ENCODE results near the gene RANBP9. TPM values are rescaled to one million over a fixed set of nuclear protein-coding genes. Genes with fewer than 3 reads are reported as not detected.

RANBP9 gene
- total RNA-seq, 1 experiment from 2014 or later, result 44.5 TPM

GRCh38 chr6:13696226-13696625 lies 15.4 kb downstream of the RANBP9 start:
- H3K36me3 ChIP-seq (ENCODE audit: control insufficient read depth, insufficient read depth, low read length), result no peaks in the 10 kb centered on the region
- no TSS peak for BruUV-seq (replicated peaks)
- POLR2A ChIA-PET, result no interaction called here
- intact Hi-C loops (cut with micrococcal nuclease; ENCODE audit: unreplicated experiment) (no loop called here), in situ Hi-C loops (cut with HindIII; ENCODE audit: low pct_unique_long_range_greater_than_20kb, low sequenced_read_pairs) (no loop called here)
- no peak overlapping the region for H3K4me3 ChIP-seq (ENCODE audit: low read depth in 2 of 2, low read length in 2 of 2)
- TF ChIP-seq, protein P1, sequence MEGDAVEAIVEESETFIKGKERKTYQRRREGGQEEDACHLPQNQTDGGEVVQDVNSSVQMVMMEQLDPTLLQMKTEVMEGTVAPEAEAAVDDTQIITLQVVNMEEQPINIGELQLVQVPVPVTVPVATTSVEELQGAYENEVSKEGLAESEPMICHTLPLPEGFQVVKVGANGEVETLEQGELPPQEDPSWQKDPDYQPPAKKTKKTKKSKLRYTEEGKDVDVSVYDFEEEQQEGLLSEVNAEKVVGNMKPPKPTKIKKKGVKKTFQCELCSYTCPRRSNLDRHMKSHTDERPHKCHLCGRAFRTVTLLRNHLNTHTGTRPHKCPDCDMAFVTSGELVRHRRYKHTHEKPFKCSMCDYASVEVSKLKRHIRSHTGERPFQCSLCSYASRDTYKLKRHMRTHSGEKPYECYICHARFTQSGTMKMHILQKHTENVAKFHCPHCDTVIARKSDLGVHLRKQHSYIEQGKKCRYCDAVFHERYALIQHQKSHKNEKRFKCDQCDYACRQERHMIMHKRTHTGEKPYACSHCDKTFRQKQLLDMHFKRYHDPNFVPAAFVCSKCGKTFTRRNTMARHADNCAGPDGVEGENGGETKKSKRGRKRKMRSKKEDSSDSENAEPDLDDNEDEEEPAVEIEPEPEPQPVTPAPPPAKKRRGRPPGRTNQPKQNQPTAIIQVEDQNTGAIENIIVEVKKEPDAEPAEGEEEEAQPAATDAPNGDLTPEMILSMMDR (IDR thresholded peaks at IDR 0.05), result no peak
- TF ChIP-seq POLR2AphosphoS5 (IDR thresholded peaks at IDR 0.05; ENCODE audit: low read depth, low read length) (no peak), TCF7L2 (IDR thresholded peaks at IDR 0.05; ENCODE audit: low read depth, low read length) (no peak), SIN3A (IDR thresholded peaks at IDR 0.05; ENCODE audit: borderline replicate concordance, insufficient read depth, low read depth, low read length) (no peak)
- TF ChIP-seq, protein P2, sequence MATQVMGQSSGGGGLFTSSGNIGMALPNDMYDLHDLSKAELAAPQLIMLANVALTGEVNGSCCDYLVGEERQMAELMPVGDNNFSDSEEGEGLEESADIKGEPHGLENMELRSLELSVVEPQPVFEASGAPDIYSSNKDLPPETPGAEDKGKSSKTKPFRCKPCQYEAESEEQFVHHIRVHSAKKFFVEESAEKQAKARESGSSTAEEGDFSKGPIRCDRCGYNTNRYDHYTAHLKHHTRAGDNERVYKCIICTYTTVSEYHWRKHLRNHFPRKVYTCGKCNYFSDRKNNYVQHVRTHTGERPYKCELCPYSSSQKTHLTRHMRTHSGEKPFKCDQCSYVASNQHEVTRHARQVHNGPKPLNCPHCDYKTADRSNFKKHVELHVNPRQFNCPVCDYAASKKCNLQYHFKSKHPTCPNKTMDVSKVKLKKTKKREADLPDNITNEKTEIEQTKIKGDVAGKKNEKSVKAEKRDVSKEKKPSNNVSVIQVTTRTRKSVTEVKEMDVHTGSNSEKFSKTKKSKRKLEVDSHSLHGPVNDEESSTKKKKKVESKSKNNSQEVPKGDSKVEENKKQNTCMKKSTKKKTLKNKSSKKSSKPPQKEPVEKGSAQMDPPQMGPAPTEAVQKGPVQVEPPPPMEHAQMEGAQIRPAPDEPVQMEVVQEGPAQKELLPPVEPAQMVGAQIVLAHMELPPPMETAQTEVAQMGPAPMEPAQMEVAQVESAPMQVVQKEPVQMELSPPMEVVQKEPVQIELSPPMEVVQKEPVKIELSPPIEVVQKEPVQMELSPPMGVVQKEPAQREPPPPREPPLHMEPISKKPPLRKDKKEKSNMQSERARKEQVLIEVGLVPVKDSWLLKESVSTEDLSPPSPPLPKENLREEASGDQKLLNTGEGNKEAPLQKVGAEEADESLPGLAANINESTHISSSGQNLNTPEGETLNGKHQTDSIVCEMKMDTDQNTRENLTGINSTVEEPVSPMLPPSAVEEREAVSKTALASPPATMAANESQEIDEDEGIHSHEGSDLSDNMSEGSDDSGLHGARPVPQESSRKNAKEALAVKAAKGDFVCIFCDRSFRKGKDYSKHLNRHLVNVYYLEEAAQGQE (IDR thresholded peaks at IDR 0.05; ENCODE audit: insufficient read depth in 1 of 2, low read depth in 2 of 2, low read length in 1 of 2), result no peak
- no peaks in the 10 kb centered on the region for H3K9me3 ChIP-seq (ENCODE audit: control insufficient read depth, insufficient read depth, low read depth, low read length)
- CTCF ChIA-PET, result no interaction called here
- H3K4me1 ChIP-seq (ENCODE audit: control insufficient read depth, insufficient read depth, low read length), result no peaks in the 10 kb centered on the region
- H3K27ac ChIP-seq (ENCODE audit: low read length), result no peak overlapping the region
- no peak for ATAC-seq
- H3K27me3 ChIP-seq (ENCODE audit: control insufficient read depth, insufficient read depth, low read length), result no peaks in the 10 kb centered on the region
- no peak for DNase-seq (ENCODE audit: low read depth, low spot score)

GRCh38 chr6:13695252-13695651 lies 16.4 kb downstream of the RANBP9 start:
- ChIA-PET CTCF (interaction anchor here (0.6 kb wide), 1 partner anchor 70 kb away, joined by 3 read pairs; no protein-coding TSS in a partner anchor), POLR2A (no interaction called here)
- intact Hi-C loops (cut with micrococcal nuclease; ENCODE audit: unreplicated experiment), result no loop called here
- TF ChIP-seq, protein P2 (IDR thresholded peaks at IDR 0.05; ENCODE audit: insufficient read depth in 1 of 2, low read depth in 2 of 2, low read length in 1 of 2), result no peak
- TF ChIP-seq, protein P1 (IDR thresholded peaks at IDR 0.05), result no peak
- TF ChIP-seq SIN3A (IDR thresholded peaks at IDR 0.05; ENCODE audit: borderline replicate concordance, insufficient read depth, low read depth, low read length) (no peak), POLR2AphosphoS5 (IDR thresholded peaks at IDR 0.05; ENCODE audit: low read depth, low read length) (no peak), TCF7L2 (IDR thresholded peaks at IDR 0.05; ENCODE audit: low read depth, low read length) (no peak)
- H3K27me3 ChIP-seq (ENCODE audit: control insufficient read depth, insufficient read depth, low read length), result no peaks in the 10 kb centered on the region
- DNase-seq (ENCODE audit: low read depth, low spot score) (no peak), ATAC-seq (no peak)
- no peaks in the 10 kb centered on the region for H3K9me3 ChIP-seq (ENCODE audit: control insufficient read depth, insufficient read depth, low read depth, low read length)
- H3K36me3 ChIP-seq (ENCODE audit: control insufficient read depth, insufficient read depth, low read length), result no peaks in the 10 kb centered on the region
- no TSS peak for BruUV-seq (replicated peaks)
- H3K4me3 ChIP-seq (ENCODE audit: low read depth in 2 of 2, low read length in 2 of 2), result no peak overlapping the region
- H3K4me1 ChIP-seq (ENCODE audit: control insufficient read depth, insufficient read depth, low read length), result no peaks in the 10 kb centered on the region; the same call in 1 of the 2 replicates
- in situ Hi-C loops (cut with HindIII; ENCODE audit: low pct_unique_long_range_greater_than_20kb, low sequenced_read_pairs), result no loop called here
- H3K27ac ChIP-seq (ENCODE audit: low read length), result no peak overlapping the region

Data from Panc1 (cell line).